H1 (cell line): ENCODE measurements around the gene NOL4L.

Experiments
- EZH2 ChIP-seq: fragments of 200-600 bp; sonication (generic); IDR thresholded peaks from 2 replicates; pipeline ENCODE4 v1.7.1; 2012; ENCODE audit warnings: low read depth, mild to moderate bottlenecking, moderate library complexity, low read length, inconsistent platforms; ENCODE audit not compliant: severe bottlenecking
- USF2 ChIP-seq: IDR thresholded peaks from 2 replicates; pipeline ENCODE4 v1.6.1; 2011; ENCODE audit warnings: low read length, improper control_type of control experiment

- no peak for TF ChIP-seq EZH2
- TF ChIP-seq USF2, result no peak
Observed at GRCh38 chr20:32514760-32515159, 70.4 kb downstream of the NOL4L start.
